ENCODE data around the gene SPATA18.

GRCh38 chr4:52099860-52100461, 48.9 kb downstream of the SPATA18 start:
- TF ChIP-seq EGR2 (tag by site-specific recombination; IDR thresholded peaks at IDR 0.05; ENCODE audit: low read depth) (no peak), PRDM10 (tag by site-specific recombination; IDR thresholded peaks at IDR 0.05) (no peak), ZBTB21 (tag by site-specific recombination; IDR thresholded peaks at IDR 0.05) (no peak), GLI4 (tag by site-specific recombination; IDR thresholded peaks at IDR 0.05) (no peak), YY1 (tag by site-specific recombination; IDR thresholded peaks at IDR 0.05) (no peak), ZBTB1 (tag by site-specific recombination; IDR thresholded peaks at IDR 0.05) (no peak), ZNF311 (tag by site-specific recombination; IDR thresholded peaks at IDR 0.05; ENCODE audit: borderline replicate concordance) (no peak), SALL2 (tag by site-specific recombination; IDR thresholded peaks at IDR 0.05; ENCODE audit: borderline replicate concordance) (no peak), KLF16 (tag by site-specific recombination; IDR thresholded peaks at IDR 0.05) (no peak), ZBTB44 (tag by site-specific recombination; IDR thresholded peaks at IDR 0.05) (no peak), ZNF10 (tag by site-specific recombination; IDR thresholded peaks at IDR 0.05) (no peak)
- TF ChIP-seq, protein P1, sequence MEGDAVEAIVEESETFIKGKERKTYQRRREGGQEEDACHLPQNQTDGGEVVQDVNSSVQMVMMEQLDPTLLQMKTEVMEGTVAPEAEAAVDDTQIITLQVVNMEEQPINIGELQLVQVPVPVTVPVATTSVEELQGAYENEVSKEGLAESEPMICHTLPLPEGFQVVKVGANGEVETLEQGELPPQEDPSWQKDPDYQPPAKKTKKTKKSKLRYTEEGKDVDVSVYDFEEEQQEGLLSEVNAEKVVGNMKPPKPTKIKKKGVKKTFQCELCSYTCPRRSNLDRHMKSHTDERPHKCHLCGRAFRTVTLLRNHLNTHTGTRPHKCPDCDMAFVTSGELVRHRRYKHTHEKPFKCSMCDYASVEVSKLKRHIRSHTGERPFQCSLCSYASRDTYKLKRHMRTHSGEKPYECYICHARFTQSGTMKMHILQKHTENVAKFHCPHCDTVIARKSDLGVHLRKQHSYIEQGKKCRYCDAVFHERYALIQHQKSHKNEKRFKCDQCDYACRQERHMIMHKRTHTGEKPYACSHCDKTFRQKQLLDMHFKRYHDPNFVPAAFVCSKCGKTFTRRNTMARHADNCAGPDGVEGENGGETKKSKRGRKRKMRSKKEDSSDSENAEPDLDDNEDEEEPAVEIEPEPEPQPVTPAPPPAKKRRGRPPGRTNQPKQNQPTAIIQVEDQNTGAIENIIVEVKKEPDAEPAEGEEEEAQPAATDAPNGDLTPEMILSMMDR (tag by site-specific recombination; IDR thresholded peaks at IDR 0.05) = no peak

All from HEK293 (cell line).